Articular chondrocyte of knee joint (primary cell): Measurements from ENCODE around the gene HJV. TPM values are rescaled to one million over a fixed set of nuclear protein-coding genes. Genes with fewer than 3 reads are reported as not detected.
A peak's percentile ranks its signal among the peaks of the same experiment; 100 is the strongest.

Experiments
- small RNA-seq: library from RNA; depleted of rRNA; stranded (forward); fragments of <200 nt; gene quantifications from one replicate; pipeline ENCODE3, GENCODE V24; 2012
- total RNA-seq: library from RNA; depleted of rRNA; stranded (reverse); fragments of >200 nt; gene quantifications from 2 replicates; pipeline ENCODE4 v1.2.3, GENCODE V29; 2012

HJV gene
- 0.13 TPM in 1 of 2 replicates, not detected in the other for total RNA-seq

GRCh38 chr1:146021622-146022402 is at the start of gene HJV:
Gene HJV (minus strand): TSS chr1:146021735. CDS start chr1:146020231, 1,504 bp downstream.

GRCh38 chr1:145996433-145997015 is 25.0 kb downstream of the HJV start, which contains the start of gene TXNIP:
Gene TXNIP (minus strand): TSS chr1:145996579. CDS start chr1:145996266, 313 bp downstream.

Small RNA genes lying within 50 kb of the gene (small RNA-seq; reads per million reads assigned to genes)
- gene RNVU1-6 = 25.5 reads per million, percentile 96 among the genes with 10 or more reads in this experiment

Other genes starting within 250 kb of the HJV start
- gene RNF115, start 197.6 kb downstream of the HJV start, total RNA-seq = 25.2 and 26.3 TPM in 2 replicates
- gene POLR3C, start 197.5 kb downstream of the HJV start, total RNA-seq = 49.4 and 52.4 TPM in 2 replicates
- gene NUDT17, start 176.1 kb downstream of the HJV start, total RNA-seq = 2.6 and 4.0 TPM in 2 replicates
- 15.0 and 20.0 TPM in 2 replicates for gene PIAS3, start 162.7 kb downstream of the HJV start, total RNA-seq
- gene ANKRD35, start 135.9 kb downstream of the HJV start, total RNA-seq = 2.6 and 2.8 TPM in 2 replicates
- 17.3 and 37.4 TPM in 2 replicates for gene ITGA10, start 111.7 kb downstream of the HJV start, total RNA-seq
- gene PEX11B, start 103.0 kb downstream of the HJV start, total RNA-seq = 23.7 and 28.6 TPM in 2 replicates
- 77.1 and 110 TPM in 2 replicates for gene RBM8A, start 94.3 kb downstream of the HJV start, total RNA-seq
- 44.6 and 45.1 TPM in 2 replicates for gene LIX1L, start 63.7 kb downstream of the HJV start, total RNA-seq
- 0.52 and 0.76 TPM in 2 replicates for gene ANKRD34A, start 57.2 kb downstream of the HJV start, total RNA-seq
- gene POLR3GL, start 57.0 kb downstream of the HJV start, total RNA-seq = 18.1 and 20.8 TPM in 2 replicates
- 201 and 284 TPM in 2 replicates for gene TXNIP, start 25.2 kb downstream of the HJV start, total RNA-seq
- 3.7 and 4.3 TPM in 2 replicates for gene NBPF10, start 123.1 kb upstream of the HJV start, total RNA-seq
- gene NOTCH2NLA, start 207.3 kb upstream of the HJV start, total RNA-seq = 130 and 152 TPM in 2 replicates